CD4-positive, alpha-beta memory T cell (primary cell): ENCODE data around the gene ARFGAP1. TPM values are rescaled to one million over a fixed set of nuclear protein-coding genes. Genes with fewer than 3 reads are reported as not detected.

ENCODE experiments used
- CTCF ChIA-PET: fragments of 350-600 bp; sonication (Branson Sonifier 250); formaldehyde crosslinking; loops from one replicate; lab custom pipeline; 2021; ENCODE audit warnings: inconsistent platforms; ENCODE audit not compliant: partially characterized antibody; lab: Charles Lee
- POLR2A ChIA-PET: fragments of 350-600 bp; sonication (Branson Sonifier 250); formaldehyde crosslinking; loops from one replicate; lab custom pipeline; 2021; ENCODE audit not compliant: partially characterized antibody; lab: Charles Lee
- DNase-seq, 5 donors: peaks; one replicate each; pipeline versions ENCODE4 v3.0.0 to v3.0.0-alpha.2; 2020 to 2022; ENCODE audit warnings: mixed read lengths in 1 of 5
- H3K27ac ChIP-seq: one replicate; pipeline ENCODE4 v1.7.0; 2013; ENCODE audit warnings: low read depth, low read length
- H3K27me3 ChIP-seq: 2 replicates; pipeline ENCODE4 v1.7.0; 2013; ENCODE audit warnings: mild to moderate bottlenecking, low read length, moderate library complexity; ENCODE audit not compliant: insufficient read depth
- H3K36me3 ChIP-seq: 2 replicates; pipeline ENCODE4 v1.7.0; 2013; ENCODE audit warnings: mild to moderate bottlenecking, low read length, moderate library complexity; ENCODE audit not compliant: insufficient read depth
- H3K4me1 ChIP-seq: 2 replicates; pipeline ENCODE4 v1.7.0; 2013; ENCODE audit warnings: mild to moderate bottlenecking, low read length, moderate library complexity; ENCODE audit not compliant: insufficient read depth
- H3K4me3 ChIP-seq, 2 donors: one replicate each; pipeline ENCODE4 v1.7.0; 2013; ENCODE audit warnings: low read length in 2 of 2, mild to moderate bottlenecking in 1 of 2
- H3K9me3 ChIP-seq, 2 donors: one replicate each; pipeline ENCODE4 v1.7.0; 2013; ENCODE audit warnings: low read length in 2 of 2, control low read depth in 1 of 2; ENCODE audit not compliant: control insufficient read depth in 1 of 2
- H3K27ac Mint-ChIP-seq, 7 donors: one replicate each; pipeline ENCODE4 v1.8.0; 2020 to 2021; ENCODE audit warnings: mixed read lengths in 7 of 7, mild to moderate bottlenecking in 6 of 7, inconsistent platforms in 3 of 7, moderate library complexity in 3 of 7
- H3K27me3 Mint-ChIP-seq, 2 donors: one replicate each; pipeline ENCODE4 v1.8.0; 2020 to 2021; ENCODE audit warnings: mixed read lengths in 2 of 2
- H3K36me3 Mint-ChIP-seq, 2 donors: one replicate each; pipeline ENCODE4 v1.8.0; 2020 to 2021; ENCODE audit warnings: mixed read lengths in 2 of 2, inconsistent platforms in 1 of 2, mild to moderate bottlenecking in 1 of 2
- H3K4me1 Mint-ChIP-seq, 4 donors: one replicate each; pipeline ENCODE4 v1.8.0; 2020 to 2021; ENCODE audit warnings: mixed read lengths in 4 of 4, mild to moderate bottlenecking in 1 of 4
- H3K4me3 Mint-ChIP-seq, 8 donors: one replicate each; pipeline ENCODE4 v1.8.0; 2020 to 2021; ENCODE audit warnings: mixed read lengths in 8 of 8, mild to moderate bottlenecking in 7 of 8, moderate library complexity in 6 of 8, inconsistent platforms in 3 of 8
- H3K9me3 Mint-ChIP-seq, 8 donors: one replicate each; pipeline ENCODE4 v1.8.0; 2020 to 2021; ENCODE audit warnings: mixed read lengths in 8 of 8, mild to moderate bottlenecking in 5 of 8, inconsistent platforms in 3 of 8, moderate library complexity in 1 of 8
- intact Hi-C: fragments of 100-400 bp; cut with micrococcal nuclease; formaldehyde crosslinking; loops from one replicate; pipeline ENCODE4 v1.15.1; 2023
- polyA plus RNA-seq, 2 donors: library from polyadenylated mRNA; unstranded; fragments of 300-500 nt; fragmentation: Illumina TruSeq; gene quantifications; one replicate each; pipeline ENCODE4 v1.2.3, GENCODE V29; 2021
- total RNA-seq, 2 experiments: library from RNA; stranded (reverse); gene quantifications; one replicate each; pipeline ENCODE4 v1.2.3, GENCODE V29; 2021

ARFGAP1 gene
- total and polyA plus RNA-seq, 4 experiments from 2014 or later: 11.5 to 120 (median 69.4) TPM

DNA sequence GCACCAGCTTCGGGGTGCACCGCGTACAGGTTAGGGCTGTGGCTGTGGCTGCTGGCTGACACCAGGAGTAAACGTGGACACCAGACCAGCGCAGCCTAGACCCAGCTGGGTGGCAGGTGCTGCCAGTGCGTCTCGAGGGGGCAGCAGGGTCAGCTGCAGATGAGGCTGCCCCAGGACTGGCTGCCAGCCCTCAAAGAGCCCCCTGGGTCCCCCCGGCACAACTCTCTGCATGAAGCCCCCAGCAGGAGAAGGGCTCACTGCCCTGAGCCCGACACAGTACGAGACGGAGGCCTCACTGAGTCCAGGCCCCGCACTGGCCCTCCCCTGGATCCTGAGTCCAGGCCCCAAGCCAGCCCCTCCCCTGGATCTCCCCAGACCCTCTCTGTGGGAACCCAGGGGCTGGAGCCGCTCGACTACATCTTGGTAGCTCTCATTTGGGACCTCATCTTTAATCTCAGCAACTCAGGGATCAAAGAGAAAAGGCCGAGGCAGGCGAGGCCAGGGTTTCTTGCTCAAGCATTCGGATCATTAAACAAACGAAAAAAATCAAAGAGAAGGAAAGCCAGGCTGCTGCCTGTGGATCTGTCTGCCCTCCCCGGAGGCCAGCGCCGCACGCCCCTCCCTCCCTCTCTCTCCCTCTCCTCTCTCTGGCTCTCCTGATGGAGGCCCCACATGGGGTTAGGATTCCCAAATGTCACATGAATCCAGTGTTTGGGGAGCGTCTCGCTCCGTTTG, 11.4 kb upstream of the ARFGAP1 start:
- Histone ChIP-seq H3K27ac (no peak overlapping the region), H3K27me3 (peaks cover under 1% of the 10 kb centered on the region), H3K4me1 (no peaks in the 10 kb centered on the region), H3K36me3 (no peaks in the 10 kb centered on the region), H3K9me3 (no peaks in the 10 kb centered on the region), H3K4me3 (no peak overlapping the region)
- peak overlapping the region in 1 of 8 donors; percentile 11 for H3K4me3 Mint-ChIP-seq
- DNase-seq: no peak
- no peaks in the 10 kb centered on the region for H3K36me3 Mint-ChIP-seq
- no peak overlapping the region for H3K27ac Mint-ChIP-seq
- intact Hi-C loops: no loop called here
- peaks cover 0 to 6% (median 5%) of the 10 kb centered on the region in 4 donors for H3K4me1 Mint-ChIP-seq
- ChIA-PET CTCF (interaction anchor here (1.1 kb wide), 1 partner anchor 37 kb away, joined by 3 read pairs; no protein-coding TSS in a partner anchor), POLR2A (no interaction called here)
- H3K9me3 Mint-ChIP-seq: peaks cover 0 to 2% (median 0%) of the 10 kb centered on the region in 8 donors
- peaks cover 22 to 26% of the 10 kb centered on the region in 2 donors for H3K27me3 Mint-ChIP-seq

DNA sequence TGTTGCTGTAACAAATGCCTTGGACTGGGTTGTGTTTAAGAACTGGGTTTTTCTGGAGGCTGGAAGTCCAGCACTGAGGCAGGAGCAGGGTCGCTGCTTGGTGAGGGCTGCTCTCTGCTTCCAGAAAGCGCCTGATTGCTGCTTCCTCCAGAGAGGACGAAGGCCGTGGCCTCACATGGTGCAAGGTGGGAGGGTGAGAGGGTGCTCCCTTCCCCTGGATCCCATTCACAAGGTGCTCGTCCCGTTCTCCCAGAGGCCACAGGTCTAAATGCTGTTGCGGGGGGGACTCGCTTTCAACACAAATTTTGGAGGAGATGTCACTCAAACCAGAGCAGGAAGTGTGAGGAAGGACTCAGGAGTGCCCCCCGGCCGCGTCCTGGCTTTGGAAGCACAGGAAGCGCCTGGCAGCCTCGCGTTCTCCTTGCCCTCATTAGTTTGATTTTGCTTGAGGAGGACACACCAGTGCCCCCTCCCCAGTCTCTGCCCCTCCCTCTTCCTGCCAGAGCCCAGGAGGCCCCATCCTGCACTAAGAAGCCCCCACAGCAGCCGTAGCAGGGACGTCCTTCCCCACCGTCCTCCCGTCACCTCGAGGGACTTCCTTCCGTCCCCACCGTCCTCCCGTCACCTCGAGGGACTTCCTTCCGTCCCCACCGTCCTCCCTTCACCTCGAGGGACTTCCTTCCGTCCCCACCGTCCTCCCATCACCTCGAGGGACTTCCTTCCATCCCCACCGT, 10.7 kb upstream of the ARFGAP1 start:
- Histone ChIP-seq H3K4me3 (no peak overlapping the region), H3K36me3 (no peaks in the 10 kb centered on the region), H3K27ac (no peak overlapping the region), H3K4me1 (no peaks in the 10 kb centered on the region), H3K27me3 (no peaks in the 10 kb centered on the region), H3K9me3 (no peaks in the 10 kb centered on the region)
- CTCF ChIA-PET: no interaction called here
- Mint-ChIP-seq H3K36me3 (no peaks in the 10 kb centered on the region), H3K27me3 (peaks cover 20 to 21% of the 10 kb centered on the region in 2 donors), H3K4me1 (peaks cover 0 to 6% (median 4%) of the 10 kb centered on the region in 4 donors), H3K9me3 (peaks cover 0 to 3% (median 0%) of the 10 kb centered on the region in 8 donors), H3K4me3 (peak overlapping the region in 1 of 8 donors; percentile 41), H3K27ac (peak overlapping the region in 1 of 7 donors; percentile 42)
- no peak for DNase-seq
- intact Hi-C loops: no loop called here
- POLR2A ChIA-PET: no interaction called here

DNA sequence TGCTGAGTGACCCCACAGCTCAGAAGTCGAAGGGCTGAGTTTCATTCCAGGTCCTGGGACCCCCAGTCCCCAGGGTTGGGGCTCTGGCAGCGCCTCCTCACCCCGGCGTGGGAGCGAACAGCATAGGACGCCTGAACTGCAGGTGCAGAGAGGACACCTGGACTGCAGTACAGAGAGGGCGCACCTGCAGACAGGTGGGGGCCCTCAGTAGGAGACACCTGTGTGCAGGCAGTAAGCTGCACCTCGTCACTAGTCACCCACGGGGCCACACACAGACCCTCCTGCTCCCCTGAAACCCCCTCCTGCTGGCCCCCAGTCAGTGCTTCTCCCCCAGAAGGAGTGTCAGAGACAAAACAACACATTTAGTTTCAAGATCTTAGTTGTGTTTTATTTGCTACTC, 9.8 kb upstream of the ARFGAP1 start:
- ChIA-PET CTCF (no interaction called here), POLR2A (no interaction called here)
- Mint-ChIP-seq H3K27me3 (peaks cover 19 to 20% of the 10 kb centered on the region in 2 donors), H3K36me3 (no peaks in the 10 kb centered on the region), H3K4me3 (no peak overlapping the region), H3K4me1 (peaks cover 0 to 6% (median 1%) of the 10 kb centered on the region in 4 donors), H3K27ac (no peak overlapping the region), H3K9me3 (peaks cover 0 to 3% (median 0%) of the 10 kb centered on the region in 8 donors)
- no peaks in the 10 kb centered on the region for H3K36me3 ChIP-seq
- no peak for DNase-seq
- no peaks in the 10 kb centered on the region for H3K9me3 ChIP-seq
- no peak overlapping the region for H3K27ac ChIP-seq
- no peaks in the 10 kb centered on the region for H3K27me3 ChIP-seq
- no peaks in the 10 kb centered on the region for H3K4me1 ChIP-seq
- H3K4me3 ChIP-seq: no peak overlapping the region
- intact Hi-C loops: no loop called here

DNA sequence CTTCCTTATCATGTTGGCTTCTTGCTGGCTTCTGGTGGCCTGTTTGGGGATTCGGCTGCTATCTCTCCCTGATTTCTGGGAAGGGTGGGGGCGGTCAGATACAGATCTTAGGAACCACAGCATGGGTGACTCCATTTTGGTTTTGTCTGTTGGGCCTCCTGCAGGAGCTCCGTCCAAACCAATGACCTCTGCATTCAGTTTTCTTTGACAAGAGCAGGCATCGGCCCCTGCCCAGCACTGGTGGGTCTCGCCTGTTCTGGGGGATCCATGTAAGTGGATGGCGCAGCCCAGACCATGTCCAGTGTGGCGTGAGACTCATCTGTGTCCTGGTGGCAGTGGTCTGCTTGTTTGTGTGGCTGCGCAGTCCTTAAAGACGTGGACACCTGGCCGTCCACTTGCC, 8.6 kb upstream of the ARFGAP1 start:
- Histone ChIP-seq H3K27me3 (no peaks in the 10 kb centered on the region), H3K36me3 (no peaks in the 10 kb centered on the region), H3K27ac (no peak overlapping the region), H3K9me3 (no peaks in the 10 kb centered on the region), H3K4me3 (no peak overlapping the region), H3K4me1 (no peaks in the 10 kb centered on the region)
- Mint-ChIP-seq H3K4me1 (peaks cover 0 to 6% (median under 1%) of the 10 kb centered on the region in 4 donors), H3K27ac (no peak overlapping the region), H3K27me3 (peaks cover 16 to 17% of the 10 kb centered on the region in 2 donors), H3K9me3 (peaks cover 0 to 3% (median 0%) of the 10 kb centered on the region in 8 donors), H3K4me3 (no peak overlapping the region), H3K36me3 (no peaks in the 10 kb centered on the region)
- intact Hi-C loops: no loop called here
- ChIA-PET POLR2A (no interaction called here), CTCF (no interaction called here)
- DNase-seq: no peak

DNA sequence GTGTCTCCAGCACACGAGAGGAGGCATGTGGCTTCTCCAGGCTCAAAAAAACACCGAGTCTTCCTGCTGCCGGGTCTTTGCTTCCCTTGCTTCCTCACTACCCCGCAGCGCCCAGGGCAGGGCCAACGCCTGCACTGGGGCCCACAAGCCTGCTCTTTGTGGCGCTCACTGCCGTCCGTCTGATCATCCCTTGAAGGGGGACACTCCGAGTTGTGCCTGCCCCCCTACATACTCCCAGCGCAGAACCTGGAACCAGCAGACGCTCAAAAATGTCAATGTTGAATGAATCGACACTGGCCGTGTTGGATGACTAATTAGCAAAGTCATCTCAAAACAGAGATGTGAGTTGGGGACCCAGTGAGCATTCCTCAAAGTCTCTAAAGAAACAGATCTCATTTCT, 8.1 kb upstream of the ARFGAP1 start:
- H3K27me3 Mint-ChIP-seq: peaks cover 12 to 17% of the 10 kb centered on the region in 2 donors
- H3K4me1 ChIP-seq: no peaks in the 10 kb centered on the region
- no peaks in the 10 kb centered on the region for H3K9me3 ChIP-seq
- H3K4me1 Mint-ChIP-seq: peaks cover 0 to 6% (median under 1%) of the 10 kb centered on the region in 4 donors
- H3K27ac Mint-ChIP-seq: no peak overlapping the region
- H3K27ac ChIP-seq: no peak overlapping the region
- DNase-seq: no peak
- no peaks in the 10 kb centered on the region for H3K36me3 Mint-ChIP-seq
- no peaks in the 10 kb centered on the region for H3K36me3 ChIP-seq
- POLR2A ChIA-PET: no interaction called here
- no peak overlapping the region for H3K4me3 ChIP-seq
- no peak overlapping the region for H3K4me3 Mint-ChIP-seq
- no peaks in the 10 kb centered on the region for H3K27me3 ChIP-seq
- peaks cover 0 to 3% (median 0%) of the 10 kb centered on the region in 8 donors for H3K9me3 Mint-ChIP-seq
- CTCF ChIA-PET: no interaction called here
- intact Hi-C loops: no loop called here

DNA sequence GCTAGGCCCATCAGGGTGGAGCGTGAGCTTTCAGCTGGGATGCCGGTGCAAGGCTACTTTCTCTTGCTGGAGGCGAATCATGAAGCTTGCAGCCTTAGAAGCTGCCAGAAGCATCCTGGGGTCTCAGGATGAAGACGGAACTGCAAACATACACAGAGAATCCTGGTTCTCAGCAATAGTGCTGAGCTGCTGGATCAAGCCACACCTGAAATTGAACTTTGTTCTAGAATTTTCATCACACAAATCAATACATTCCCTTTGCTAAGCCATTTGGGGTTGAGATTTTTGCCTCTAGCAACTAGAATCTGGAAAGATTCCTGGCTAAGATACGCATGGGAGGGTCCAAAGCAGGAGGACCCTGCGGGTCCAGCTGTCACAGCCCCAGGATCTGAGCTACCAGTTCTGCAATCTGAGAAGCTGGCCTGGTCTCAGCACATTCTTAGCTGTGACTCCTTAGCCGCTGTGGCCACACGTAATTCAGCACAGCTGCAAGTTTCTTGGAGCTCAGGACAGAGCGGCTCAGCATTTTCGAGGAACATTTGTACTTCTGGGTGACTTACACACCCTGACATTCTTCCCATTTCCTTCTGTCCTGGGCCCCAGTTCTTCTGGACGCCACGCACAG, 6.6 kb upstream of the ARFGAP1 start:
- ChIA-PET POLR2A (no interaction called here), CTCF (interaction anchor here (1.5 kb wide), 1 partner anchor 43 kb away, joined by 6 read pairs; no protein-coding TSS in a partner anchor)
- no peak overlapping the region for H3K27ac ChIP-seq
- no peak overlapping the region for H3K4me3 ChIP-seq
- Mint-ChIP-seq H3K27ac (no peak overlapping the region), H3K4me3 (no peak overlapping the region), H3K9me3 (peaks cover 0 to 3% (median 0%) of the 10 kb centered on the region in 8 donors), H3K36me3 (no peaks in the 10 kb centered on the region), H3K27me3 (peaks cover 12 to 16% of the 10 kb centered on the region in 2 donors), H3K4me1 (peaks cover 0 to 6% (median 2%) of the 10 kb centered on the region in 4 donors)
- no peaks in the 10 kb centered on the region for H3K36me3 ChIP-seq
- DNase-seq: no peak
- H3K9me3 ChIP-seq: no peaks in the 10 kb centered on the region
- H3K27me3 ChIP-seq: no peaks in the 10 kb centered on the region
- intact Hi-C loops: no loop called here
- no peaks in the 10 kb centered on the region for H3K4me1 ChIP-seq

DNA sequence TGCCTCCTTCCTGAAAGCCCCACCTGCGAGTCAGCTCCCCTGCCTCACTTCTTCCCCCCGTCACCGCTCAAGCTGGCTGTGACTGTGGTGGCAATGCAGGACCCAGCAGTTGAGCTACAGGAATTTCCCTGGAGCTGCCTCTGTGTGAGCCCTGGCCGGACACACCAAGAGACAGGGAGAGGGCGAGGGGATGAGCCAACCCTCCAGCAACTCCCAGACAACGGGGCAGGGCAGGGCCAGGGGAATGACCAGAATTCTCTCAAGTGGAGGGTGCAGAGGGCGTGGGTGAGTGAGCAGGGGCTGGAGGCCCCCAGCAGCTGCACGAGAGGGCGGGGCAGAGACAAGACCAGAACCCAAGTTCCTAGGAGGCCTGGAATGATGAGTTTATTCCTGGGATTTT, 4.9 kb upstream of the ARFGAP1 start:
- no peak for DNase-seq
- Histone ChIP-seq H3K9me3 (no peaks in the 10 kb centered on the region), H3K27me3 (no peaks in the 10 kb centered on the region), H3K27ac (no peak overlapping the region), H3K4me3 (no peak overlapping the region), H3K36me3 (no peaks in the 10 kb centered on the region), H3K4me1 (peaks cover 7% of the 10 kb centered on the region)
- Mint-ChIP-seq H3K27ac (no peak overlapping the region), H3K36me3 (peaks cover 0 to 3% of the 10 kb centered on the region in 2 donors), H3K27me3 (peaks cover 12 to 14% of the 10 kb centered on the region in 2 donors), H3K4me1 (peaks cover 4 to 9% (median 8%) of the 10 kb centered on the region in 4 donors), H3K9me3 (peaks cover 0 to 3% (median 0%) of the 10 kb centered on the region in 8 donors), H3K4me3 (peak overlapping the region in 1 of 8 donors; percentile 7)
- CTCF ChIA-PET: interaction anchor here (1.2 kb wide), 1 partner anchor 44 kb away, joined by 4 read pairs; no protein-coding TSS in a partner anchor
- POLR2A ChIA-PET: no interaction called here
- intact Hi-C loops: no loop called here
